HG02970 (cell line): ENCODE measurements around the gene CYTH1.

Experiments
- ATAC-seq: cut with Tn5 transposase; IDR thresholded peaks from one replicate; pipeline ENCODE4 v1.9.1; 2021; ENCODE audit warnings: mild to moderate bottlenecking, moderate library complexity, moderate number of reproducible peaks; ENCODE audit not compliant: unreplicated experiment, low FRiP score

CYTH1 gene

DNA sequence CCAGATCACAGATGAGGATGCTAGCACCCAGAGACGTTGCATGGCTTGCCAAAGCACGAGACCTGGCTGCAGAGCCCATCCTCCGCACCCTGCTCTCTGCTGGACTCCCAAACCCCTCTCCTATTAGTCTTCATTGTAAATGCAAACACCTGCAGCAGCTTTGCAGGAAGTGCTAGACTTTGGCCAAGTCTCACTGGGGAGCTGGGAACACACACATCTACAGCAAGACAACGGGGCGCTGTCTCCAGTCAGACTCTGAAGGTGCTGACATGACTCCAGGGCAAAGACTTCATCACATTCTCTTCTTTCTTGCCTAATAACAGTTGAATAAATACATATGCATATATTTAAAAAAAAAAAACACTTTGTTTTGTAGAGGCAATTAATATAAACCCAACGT lies 43.8 kb downstream of the CYTH1 start:
- no peak for ATAC-seq

DNA sequence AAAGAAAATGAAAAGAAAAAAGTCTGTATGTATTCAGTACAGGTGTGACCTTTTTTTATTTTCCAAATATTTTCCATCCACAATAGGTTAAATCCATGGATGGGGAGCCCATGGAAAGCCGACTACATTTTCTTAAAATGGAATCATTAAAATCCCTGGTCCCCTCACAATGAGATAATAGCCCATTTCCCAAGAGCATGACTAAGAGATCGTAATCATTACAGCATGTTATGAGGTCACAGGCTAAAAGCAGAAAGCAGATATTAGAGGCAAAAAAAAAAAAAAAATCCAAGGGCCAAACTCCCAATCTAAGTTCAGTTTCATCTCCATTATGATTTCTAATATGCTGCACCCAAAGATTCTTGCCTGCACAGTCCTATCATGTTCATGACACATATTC lies 44.7 kb downstream of the CYTH1 start:
- ATAC-seq, result no peak

DNA sequence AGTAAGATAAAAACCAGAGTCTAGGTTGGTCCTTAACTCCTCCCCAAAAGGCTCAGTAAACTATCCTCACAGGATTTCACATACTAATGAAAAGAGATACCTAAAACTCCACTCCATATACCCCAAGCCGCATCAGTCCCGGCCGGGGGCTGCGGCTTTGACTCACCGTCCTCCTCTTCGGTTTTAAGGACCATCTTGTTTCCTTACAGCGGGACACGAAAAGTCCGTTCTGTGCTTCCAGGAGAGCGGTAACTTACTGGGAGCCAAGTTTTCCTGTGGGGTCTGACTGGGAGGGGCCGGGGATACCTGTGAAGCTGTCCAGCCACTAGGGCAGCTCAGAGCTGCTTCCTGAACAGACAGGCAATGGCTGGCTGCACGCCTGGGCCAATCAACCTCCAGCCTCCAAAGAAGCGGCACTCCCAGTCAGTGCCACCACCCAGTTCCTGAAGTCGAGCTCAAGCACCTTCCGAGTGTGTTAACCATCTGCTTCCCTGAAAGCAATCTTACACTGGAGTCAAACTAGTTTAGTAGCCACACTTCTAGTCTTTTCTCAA lies 45.5 kb downstream of the CYTH1 start:
- peak; percentile 50 for ATAC-seq

DNA sequence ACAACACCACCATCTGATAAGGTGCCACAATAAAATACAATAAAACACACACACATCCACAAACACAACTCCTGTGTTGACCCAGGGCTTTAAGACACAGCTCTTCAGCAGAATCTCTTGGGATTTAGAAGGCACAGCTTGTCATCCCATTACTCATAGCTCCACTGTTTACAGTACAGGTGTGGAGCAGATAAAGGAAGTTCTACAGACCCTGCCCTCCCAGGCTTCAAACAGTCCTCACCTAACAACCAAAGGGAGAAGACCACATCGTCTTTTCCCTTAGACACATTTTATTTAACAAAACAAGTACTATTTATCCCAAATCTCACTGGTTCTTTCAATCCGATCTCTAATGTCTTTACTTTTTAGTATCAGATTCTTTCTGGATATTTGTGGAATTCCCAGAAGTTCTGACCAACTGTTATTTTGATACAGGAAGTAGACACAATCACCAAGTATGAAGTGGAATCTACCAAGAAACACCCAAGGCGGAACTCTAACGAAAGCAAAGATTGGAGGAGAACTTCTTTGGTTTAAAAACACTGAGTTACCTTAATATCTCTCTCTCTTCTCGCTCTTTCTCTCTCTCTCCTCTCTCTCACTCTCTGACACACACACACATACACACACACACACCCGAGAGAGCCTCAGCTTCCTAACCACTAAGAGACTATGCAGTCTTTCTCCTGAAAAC lies 46.1 kb downstream of the CYTH1 start:
- ATAC-seq, result no peak

DNA sequence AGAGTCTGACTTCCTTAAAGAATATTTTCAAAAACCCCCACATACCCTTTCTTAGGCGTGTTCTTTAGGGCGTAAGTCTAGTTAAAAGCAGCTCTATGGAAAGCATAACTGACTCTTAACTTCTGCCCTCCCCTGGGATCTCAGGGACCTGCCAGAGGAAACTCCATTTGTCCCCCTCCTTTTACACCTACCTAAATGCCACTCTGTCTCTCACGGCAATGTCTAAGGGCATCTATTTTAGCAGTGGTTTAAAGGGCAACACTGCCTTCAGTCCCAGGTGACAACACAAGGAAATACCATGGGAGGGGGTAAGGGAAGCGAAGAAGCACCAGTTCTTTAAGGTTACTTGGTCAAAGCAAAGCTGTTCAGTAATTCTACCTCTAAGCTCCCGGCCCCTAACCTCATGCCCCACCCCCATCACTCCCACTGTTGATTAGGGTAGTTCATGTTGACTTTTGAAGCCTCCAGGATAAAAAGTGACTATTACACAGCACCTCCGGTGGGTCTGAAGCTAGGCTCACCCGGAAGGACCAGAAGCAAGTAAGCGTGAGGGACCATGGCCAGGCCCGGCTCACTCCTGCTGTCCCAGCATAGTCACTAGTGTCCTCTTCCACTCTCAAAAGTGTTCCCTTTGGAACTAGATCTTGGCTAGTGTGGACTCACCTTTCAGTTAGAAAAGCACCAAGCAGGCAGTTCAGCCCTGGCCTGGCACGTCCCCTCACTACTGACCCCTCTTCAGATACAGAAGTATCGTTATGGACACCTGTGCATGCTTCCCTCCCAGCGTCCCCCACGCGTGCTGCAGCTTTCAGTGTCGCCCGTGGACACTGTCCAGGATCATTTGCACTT lies 47.1 kb downstream of the CYTH1 start:
- ATAC-seq, result no peak

DNA sequence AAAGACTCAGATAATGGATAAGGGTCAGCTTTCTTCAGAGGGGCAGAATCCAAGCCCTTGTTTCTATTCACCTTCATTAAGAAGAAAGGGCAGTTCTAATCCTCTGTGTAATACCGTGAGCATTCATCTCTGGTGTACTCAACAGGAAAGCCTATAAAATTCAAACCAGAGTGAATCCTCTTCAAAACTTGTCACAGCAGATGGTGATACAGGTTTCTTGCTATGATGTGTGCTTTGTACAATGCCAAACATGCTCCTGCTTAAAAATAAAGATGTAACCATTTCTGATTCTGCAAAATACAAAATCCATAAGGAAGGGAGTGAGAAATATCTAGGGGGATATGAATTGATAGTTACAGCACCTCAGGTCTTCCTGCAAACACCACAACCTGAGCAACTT lies 49.7 kb downstream of the CYTH1 start:
- ATAC-seq, result no peak

DNA sequence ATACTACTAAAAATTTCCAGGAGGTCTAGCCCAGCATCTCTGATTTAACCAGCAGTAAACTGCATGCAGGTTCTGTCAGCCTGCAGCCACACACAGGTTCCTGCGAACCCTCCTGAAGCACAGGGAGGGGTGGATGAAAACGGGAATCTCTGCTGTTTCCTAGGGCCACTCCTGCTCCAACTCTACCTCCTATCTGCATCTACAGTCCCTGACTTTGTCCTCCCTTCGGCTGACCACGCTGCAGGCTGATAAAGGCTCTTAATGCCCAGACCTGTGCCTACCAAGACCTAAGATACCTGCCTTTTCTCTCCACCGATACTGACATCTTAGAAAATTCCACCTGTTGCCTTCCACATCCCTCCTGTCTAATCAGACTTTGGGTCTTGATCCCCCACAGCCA lies 50.2 kb downstream of the CYTH1 start:
- ATAC-seq, result no peak

DNA sequence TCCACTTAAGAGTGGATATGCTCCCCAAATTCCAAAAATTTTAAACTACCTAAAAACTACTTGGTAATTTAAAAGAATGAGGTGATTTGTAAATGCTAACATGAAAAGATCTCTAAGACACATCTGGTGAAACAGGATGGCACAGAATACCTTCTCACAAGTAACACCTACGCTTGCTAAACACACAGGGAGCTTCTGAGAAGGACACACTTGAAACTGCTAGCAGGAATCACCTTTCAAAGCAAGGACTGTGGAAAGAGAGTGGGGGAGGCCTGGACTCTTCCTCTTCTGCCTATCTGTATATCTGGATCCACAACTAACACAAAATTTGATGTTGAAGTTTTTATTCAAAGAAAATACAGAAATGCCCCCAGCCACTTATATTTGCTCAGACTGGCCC lies 52.4 kb downstream of the CYTH1 start:
- no peak for ATAC-seq

DNA sequence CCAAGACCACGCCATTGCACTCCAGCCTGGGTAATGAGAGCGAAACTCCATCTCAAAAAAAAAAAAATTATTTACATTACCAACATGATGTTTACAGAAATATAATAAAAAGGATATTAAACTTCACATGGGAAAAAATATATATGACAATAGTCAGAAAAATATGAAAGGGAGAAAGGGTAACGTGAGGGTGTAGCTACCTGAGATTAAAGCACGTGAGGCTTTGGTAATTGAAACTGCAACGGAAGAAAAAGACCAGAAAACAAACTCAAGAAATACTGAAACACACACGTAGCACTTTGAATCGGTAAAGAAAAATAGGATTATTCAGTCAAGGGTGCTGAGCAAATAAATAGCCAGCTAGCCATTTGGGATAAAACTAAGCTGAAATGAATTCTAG lies 53.6 kb downstream of the CYTH1 start:
- no peak for ATAC-seq

DNA sequence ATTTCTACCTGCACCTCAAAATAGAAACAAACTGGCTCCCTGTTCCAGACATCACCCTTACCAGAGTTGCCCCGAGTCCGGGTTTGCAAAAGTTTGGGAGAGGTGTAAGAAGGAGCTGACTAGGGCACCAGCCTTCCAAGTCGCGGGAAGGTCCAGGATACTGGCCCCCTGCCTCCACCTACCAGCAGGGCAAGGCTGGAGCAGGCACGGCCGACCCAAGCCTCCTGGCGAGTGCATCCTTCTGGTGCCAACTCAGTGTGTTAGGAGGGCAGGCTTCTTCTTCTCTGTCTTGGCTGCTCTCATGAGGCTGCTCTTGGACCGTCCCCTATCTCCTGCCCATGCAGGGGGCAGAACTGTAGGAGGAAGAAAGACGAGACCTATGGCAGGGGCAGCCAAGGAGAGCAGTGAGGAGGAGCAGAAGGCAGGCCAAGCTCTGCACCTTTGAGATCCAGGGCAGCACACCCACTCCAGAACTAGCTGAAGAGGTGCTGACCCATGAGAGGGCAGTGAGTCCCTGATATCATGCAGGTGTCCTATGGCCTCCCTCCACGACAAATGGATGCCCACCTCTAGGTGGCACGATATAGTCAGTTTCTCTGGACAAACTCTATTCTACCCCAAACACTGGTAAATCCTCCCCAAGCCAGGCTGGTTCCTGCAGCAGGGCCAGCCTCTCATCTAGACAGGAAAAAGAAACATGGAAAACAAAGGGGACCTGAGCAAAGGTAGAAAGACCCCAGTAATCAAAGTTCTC lies 54.4 kb downstream of the CYTH1 start:
- no peak for ATAC-seq

DNA sequence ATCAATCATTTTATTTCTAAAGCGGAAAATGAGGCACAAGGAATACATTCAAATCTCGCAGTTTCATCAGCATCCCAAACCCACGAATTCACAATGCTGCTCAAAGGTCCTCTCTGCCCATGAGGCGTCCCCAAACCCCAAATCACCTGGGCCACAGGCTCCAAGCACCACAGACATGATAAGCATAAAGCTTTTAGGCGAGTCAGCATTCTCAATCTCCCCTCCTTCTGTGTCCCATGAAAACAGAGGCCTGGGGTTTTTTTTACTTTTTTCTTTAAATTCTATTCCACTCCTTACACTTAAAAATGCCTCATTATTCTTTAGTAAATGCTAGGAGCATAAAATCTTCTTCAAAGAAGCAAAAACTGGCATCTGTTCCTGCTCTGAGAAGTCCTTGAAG lies 55.0 kb downstream of the CYTH1 start:
- ATAC-seq, result no peak

DNA sequence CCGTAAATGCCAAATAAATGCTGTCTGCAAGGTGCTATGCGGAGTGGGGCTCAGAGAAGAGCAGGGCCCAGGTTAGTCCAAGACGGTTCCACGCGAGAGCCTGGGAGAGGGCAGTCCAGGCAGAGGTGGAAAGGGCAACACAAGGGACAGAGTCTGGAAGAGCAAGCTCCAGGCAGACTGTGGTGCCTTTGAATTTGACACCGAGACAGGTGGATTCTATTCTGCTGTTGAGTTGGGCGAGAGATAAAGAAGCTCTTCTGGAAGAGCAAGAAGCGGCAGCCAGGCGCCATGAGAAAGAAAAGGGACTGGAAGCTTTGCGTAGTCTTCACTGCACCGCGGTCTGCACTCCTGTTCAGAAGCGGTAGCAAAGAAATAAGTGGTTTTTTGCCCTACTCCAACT lies 55.6 kb downstream of the CYTH1 start:
- ATAC-seq, result no peak

DNA sequence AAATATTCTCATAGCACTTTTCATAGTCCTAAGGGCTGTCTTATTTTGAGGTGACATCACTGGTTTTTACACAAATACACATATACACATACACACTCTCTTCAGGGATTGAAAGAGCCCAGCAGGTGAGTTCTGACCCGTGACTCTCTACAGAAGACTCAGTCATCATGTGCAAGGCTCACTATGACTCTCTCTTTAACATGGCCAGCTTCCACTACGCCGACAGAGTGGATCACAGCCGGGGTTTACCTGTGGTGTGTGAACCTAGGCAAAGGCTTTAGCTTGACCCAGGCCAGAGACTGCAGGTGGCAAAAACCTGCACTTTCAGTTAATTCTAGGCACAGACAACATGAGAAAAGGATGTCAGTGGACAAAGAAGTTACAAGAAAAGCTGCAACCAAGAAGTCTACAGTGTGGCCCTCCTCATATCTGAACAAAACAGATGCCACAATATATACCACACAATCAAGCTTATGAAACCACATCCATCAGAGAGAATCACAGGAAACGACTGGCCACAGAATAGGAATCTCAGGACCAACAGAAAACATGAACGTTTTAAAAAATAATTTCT lies 56.5 kb downstream of the CYTH1 start:
- ATAC-seq, result no peak

DNA sequence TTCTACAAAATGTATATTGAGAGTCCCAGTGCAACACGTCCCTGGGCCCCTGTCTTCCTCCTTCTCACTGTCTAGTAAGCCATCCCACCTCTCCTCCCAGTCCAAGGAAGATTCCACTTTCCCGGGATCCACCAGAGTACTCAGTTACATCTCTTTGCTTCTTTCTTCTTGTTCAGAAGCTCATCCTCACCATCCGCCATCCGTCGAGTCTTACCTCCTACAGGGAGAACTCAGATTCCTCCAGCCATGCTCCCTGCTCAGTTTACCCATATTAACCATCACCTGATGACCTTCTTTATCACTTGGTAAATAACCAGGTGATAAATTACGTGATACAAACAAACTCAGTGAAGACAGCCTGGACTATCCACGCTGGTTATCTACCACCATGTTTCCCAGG lies 57.1 kb downstream of the CYTH1 start:
- no peak for ATAC-seq

DNA sequence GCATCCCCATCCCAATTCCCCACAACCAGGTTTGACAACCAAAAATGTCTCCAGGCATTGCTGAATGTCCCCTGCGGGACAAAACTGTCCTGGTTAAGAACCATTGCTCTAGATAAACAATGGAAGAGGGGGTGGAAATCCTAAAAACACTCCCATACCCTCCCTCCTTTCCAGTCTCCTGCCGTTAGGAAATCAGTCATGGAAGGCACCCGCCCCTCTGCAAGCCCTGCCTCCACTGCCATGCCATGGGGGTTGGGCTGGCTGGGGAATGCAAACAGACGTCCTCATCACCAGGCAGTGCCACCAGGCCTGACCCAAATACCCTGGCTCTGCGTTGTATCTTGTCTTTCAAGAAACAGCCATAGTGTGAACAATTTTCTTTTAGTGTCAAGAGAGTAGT lies 57.5 kb downstream of the CYTH1 start:
- no peak for ATAC-seq

DNA sequence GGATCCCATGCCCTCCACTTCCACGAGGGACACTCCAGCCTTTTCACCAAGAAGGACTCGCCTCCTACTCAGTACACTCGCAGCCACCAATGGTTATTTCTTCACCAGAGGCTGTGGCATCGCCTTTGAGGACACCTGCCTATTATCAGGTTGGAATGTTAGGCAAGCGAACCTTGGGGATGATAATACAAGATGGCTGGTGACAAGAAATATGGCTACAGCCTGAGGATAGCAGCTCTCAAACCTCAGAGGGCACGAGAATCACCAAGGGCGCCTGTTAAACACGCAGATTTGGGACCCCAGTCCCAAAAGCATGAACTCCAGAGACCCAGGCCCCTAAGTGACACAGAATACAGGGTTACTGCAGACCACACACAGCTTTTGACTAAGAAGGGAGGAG lies 58.1 kb downstream of the CYTH1 start:
- no peak for ATAC-seq

DNA sequence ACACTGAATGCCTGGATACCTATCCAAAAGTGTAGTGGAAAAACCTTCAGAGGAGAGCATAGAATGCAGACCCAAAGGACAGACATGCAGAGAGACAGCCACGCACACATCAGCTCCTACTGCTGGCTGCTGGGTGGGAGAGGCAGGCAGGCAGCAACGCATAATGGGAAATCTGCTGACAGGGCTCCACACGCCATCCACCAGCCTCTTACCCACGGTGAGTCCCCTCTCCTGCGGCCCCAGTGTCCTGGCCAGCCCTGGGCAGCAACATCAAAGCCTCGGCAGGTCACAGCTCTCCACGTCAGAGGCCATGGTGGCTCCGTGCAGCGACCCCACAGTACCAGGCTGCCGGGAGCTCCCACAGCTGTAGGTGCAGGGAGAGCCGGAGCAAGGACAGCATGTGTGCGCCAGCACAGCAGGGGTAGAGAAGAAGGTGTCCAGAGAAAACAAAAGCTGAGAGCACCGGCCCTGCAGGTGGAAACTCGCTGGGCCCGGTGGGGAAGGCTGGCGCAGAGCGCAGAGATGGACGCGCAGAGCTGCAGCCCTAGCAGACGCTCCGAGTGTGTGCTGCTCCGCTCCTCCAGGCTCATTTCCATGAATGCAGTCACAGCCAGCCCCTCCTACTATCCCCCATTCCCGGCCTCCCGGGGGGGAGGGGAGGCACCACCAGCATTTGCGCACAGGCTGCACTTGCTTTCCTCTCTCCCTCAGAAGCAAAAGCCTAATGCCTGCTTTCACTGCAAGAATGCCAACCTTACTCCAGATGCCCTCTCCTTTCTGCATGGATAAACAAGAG lies 58.9 kb downstream of the CYTH1 start:
- no peak for ATAC-seq

DNA sequence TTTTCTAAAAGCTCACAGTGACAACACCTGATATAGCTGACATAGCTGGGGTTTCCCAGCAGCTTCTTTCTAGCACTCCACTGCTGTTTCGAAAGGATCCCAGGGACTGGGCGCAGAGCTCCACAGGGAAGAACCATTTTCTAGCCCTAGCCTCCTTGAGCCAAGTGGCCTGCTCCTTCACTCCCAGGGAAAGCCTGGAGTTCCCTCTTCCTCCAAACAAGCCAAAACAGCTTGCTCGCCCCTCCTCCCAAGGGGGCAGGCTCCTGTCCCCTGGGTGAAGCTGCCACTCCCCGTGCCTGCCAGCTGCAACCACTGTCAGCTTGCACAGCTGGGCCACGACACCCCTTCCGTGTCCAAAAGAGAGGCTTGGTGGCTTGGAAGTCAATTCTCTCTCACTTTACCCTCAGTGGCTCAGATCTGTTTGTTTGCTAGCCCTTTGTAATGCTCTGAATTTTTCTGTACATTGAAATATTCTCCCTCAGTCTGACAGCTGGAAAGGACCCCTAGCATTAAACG lies 59.8 kb downstream of the CYTH1 start:
- ATAC-seq, result no peak

DNA sequence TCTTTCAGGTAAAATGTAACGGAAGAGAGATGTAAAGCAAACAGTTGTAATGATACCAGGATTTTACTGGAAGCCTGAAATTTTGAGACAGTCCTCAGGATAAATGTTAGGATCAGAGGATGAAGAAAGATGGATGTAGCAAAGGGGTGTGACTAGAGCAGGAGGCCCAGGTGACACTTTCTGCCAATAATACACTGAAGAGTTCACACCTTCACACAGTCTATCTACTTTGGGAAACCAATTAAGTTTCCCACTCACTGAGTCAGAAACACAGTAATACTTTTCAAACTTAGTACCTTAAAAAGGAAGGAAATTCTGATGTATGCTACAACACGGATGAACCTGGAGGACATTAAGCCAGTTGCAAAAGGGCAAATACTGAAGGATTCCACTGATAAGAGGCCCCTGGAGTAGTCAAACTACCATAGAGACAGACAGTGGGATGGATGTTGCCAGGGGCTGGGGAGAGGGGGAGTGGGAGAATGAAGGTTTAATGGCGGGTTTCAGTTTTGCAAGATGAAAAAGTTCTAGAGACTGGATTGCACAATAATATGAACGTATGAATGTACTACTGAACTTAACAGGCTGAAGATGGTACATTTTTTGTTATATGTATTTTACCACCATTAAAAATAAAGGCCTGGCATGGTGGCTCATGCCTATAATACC lies 62.3 kb downstream of the CYTH1 start:
- ATAC-seq, result no peak
